LNCAP (cell line): ENCODE data around the gene RUNX3.

ENCODE experiments used
- TF ChIP-seq, protein P1 (sequence below): fragments of 450-650 bp; IDR thresholded peaks from 2 replicates; pipeline ENCODE4 v1.5.1; 2017; ENCODE audit warnings: mild to moderate bottlenecking

The RUNX3 gene

DNA sequence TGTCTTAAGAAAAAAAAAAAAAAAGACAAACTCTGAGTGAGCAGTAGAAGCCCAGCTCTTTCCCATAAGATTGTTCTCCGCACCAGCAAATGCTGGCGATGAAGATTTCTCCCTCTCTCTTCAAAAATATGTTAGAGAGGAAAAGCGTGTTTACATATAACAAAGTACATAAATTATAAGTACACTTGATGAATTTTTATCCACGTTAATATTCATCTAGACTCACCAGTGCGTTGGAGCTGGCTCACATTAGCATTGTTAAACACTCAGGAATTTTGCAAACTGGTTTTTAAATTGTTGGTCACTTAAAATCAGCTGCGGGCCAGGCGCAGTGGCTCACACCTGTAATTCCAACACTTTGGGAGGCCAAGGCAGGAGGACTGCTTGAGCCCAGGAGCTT, 56.0 kb downstream of the RUNX3 start:
- TF ChIP-seq, protein P1, sequence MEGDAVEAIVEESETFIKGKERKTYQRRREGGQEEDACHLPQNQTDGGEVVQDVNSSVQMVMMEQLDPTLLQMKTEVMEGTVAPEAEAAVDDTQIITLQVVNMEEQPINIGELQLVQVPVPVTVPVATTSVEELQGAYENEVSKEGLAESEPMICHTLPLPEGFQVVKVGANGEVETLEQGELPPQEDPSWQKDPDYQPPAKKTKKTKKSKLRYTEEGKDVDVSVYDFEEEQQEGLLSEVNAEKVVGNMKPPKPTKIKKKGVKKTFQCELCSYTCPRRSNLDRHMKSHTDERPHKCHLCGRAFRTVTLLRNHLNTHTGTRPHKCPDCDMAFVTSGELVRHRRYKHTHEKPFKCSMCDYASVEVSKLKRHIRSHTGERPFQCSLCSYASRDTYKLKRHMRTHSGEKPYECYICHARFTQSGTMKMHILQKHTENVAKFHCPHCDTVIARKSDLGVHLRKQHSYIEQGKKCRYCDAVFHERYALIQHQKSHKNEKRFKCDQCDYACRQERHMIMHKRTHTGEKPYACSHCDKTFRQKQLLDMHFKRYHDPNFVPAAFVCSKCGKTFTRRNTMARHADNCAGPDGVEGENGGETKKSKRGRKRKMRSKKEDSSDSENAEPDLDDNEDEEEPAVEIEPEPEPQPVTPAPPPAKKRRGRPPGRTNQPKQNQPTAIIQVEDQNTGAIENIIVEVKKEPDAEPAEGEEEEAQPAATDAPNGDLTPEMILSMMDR, result no peak

DNA sequence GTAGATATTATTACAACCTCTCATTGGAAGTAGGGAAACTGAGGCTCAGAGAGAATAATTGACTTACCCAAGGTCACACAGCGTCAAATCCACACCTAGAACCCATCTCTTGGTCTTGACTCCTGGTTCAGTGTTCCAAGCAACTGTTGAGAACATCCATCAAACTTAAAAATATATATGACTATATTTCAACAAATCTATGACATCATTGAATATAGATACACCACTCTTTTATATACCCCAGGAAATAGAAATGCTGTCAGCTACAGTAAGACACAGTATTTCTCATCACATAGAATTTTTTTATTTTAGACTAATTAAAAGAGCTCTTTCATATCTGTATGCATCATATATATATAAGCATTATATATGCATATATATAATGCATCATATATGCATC, 56.9 kb downstream of the RUNX3 start:
- TF ChIP-seq, protein P1, result no peak

DNA sequence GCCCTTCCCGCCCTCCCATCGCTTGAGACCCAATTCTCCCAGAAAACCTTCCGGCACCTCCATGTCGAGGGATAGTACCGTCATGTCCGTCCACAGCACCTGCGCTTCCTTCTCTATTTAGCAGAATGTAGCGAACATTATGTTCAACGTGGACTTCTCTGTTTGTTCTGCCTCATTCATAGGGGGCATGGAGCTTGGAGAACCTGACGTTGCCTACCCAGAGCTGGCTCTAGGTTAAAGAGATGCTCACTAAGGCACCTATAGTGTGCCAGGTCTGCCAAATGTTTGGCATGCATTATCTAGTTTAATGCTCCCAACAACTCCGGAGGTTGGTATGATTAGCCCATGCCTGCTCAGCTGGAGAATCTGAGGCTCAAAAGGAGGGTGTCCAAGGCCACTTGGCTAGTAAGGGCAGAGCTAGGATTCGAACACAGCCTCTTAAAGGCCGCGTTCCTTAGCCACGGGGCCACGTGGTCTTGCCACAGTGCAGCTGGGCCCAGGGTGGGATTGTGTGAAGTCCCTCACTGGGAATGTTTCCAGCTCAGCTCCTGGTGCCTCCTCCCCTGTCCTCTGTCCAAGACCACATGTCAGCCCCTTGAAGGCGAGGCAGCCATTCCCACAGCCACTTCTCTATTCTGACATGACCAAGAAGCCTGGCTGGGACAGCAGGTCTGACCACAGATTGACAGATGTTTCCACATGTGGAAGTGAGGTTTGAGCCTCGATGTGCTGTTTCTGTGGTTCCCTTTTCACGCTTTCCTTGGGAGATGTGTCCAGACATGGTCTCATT, 57.8 kb downstream of the RUNX3 start:
- TF ChIP-seq, protein P1, result no peak

DNA sequence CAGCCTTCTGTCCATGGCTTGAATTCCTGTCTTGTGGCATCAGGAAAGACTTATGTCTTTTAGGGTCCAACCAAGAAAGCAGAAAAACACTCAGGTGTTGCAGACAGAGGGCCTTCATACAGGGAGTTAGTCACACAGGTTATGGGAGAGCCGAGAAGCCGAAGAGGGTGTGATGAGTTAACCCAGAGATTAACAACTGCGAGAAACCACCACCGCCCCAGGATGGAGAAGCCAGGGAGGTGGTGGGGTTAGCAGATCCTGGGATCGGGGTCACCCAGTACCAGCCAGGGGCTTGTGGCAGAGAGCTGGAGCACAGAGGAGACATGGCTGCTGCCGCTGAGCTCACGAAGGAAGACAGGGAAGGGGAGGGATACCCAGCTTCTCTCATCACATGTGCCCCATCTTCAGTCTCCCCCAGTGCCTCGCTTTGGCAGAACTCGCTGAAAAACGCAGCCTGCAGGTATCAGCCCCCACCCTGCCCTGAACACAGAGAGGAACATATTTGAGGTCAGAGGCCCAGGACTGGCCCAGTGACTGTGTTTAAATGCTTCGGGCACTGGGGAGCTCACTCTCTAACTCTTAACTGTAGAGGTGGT, 58.7 kb downstream of the RUNX3 start:
- TF ChIP-seq, protein P1, result no peak

DNA sequence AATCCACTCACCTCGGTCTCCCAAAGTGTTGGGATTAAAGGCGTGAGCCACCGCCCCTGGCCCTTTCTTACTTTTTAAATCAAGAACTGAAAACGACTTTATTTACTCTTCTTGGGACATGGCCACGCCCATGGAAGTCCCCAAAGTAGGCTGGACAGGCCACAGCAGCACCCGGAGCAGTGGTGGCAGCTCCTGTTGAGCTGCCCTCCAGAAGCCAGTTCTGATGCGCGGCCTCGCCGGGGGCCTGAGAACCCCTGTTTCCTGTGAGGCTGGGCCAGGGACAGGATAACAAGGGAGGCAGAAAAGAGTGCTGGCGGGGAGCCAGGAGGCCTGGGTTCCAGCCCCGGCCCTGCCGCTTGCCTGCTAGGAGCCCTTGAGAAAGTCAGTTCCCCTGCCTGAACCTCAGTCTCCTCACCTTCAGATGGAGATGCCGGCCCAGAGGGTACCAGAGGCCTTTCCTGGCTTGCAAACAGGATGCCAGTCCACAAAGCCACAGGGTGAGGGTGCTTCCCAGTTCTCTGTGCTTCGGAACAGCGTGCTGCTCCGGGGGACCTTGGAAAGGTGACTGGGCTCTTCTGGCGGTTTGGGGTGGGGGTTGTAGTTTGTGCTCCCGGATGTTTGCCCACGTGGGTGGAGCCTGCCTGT, 59.4 kb downstream of the RUNX3 start:
- TF ChIP-seq, protein P1, result no peak

DNA sequence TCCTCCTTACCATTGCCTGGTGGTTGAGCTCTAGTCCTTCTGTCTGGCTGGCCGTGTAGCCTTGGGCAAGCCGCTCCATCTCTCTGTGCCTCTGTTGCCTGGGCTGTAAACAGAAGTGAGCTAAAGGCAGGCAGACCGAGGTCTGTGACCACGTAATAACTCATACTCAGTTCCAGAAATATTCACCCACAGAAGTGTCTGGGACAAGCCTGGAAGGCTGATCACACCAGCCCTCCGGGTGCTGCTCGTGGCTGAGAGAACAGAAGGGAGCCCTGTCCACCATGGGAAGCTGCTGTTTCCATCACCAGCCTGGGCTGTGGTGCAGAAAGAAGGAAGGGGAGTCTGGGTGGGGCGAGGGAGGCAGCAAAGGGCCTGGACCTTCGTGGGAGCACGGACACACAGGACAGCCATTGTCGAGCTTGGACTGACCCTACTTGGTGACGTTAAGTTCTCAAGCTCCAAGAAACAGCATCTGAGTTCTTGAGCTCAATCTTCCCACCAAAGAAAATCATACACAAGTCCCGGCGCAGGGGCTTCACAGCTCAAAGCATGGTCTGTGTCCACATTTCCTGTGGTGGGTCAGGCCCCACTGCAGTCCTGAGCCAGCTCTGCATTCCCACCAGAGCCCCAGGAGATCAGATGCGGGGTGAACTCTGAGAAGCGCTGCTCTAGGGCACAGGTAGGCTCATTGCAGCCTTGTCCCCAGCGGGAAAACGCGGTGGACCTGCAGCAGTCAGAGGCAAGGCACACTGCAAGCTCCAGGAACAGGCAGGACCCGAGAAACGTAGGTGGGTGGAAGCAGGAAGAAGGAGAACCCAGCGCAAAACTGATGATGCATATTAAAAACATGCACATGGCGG, 61.8 kb downstream of the RUNX3 start:
- TF ChIP-seq, protein P1, result no peak
